ENCODE results near the gene IAH1. TPM values are rescaled to one million over a fixed set of nuclear protein-coding genes. Genes with fewer than 3 reads are reported as not detected.

IAH1 gene
- polyA plus RNA-seq, 3 donors: 39.4 to 98.2 (median 84.0) TPM

DNA sequence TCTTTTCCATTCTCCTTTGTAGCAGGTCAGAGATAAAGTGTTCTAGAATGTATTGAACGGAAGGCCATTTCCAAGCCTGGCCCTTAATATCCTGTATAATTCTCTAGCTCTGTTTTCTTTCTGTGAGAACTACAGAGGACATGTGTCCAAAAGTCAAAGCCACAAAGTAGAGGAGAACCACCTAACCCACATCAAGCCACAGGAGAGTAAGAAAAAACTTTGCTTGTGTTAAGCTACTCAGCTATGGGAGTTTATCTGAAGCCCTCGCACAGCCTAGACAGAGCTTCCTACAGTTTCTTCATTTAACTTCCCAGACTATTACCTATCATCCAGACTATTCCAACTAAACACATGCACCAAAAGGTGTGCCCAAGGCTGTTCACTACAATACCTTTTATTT, 59.3 kb downstream of the IAH1 start:
- H3K27ac ChIP-seq (ENCODE audit: low read depth in 1 of 2, low read length in 2 of 2): no peak overlapping the region

DNA sequence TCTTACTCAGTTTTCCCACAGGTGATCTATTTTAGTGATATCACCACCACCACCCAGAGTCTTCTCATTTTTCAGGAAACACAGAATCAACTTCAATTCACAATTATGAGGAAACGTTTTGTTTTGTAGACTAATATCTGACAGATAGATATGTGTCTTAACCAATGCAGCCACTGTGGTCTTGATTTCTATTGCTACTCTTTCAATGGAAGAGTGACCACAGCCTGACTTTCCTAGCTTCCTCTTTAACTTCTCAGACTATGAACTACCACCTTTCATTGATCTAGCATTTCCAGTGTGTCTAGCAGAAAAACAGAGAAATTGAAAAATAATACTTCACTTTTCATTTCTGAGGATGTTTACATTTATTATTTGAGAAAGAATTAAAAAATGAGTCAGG, 60.8 kb downstream of the IAH1 start:
- Mint-ChIP-seq H3K27me3 (ENCODE audit: low read depth in 3 of 3) (peaks cover 0 to 1% (median 1%) of the 10 kb centered on the region in 3 donors), H3K27ac (peak overlapping the region in 3 of 7 donors; percentile 12 to 37 (median 27)), H3K9me3 (no peaks in the 10 kb centered on the region), H3K36me3 (peaks cover 38 to 59% of the 10 kb centered on the region in 2 donors), H3K4me3 (no peak overlapping the region), H3K4me1 (peaks cover 36% of the 10 kb centered on the region)
- H3K9ac ChIP-seq (ENCODE audit: insufficient read depth, low read length, poor library complexity, severe bottlenecking): no peak overlapping the region
- peaks cover 53% of the 10 kb centered on the region for H4K20me1 ChIP-seq (ENCODE audit: insufficient read depth, low read length)
- no peak overlapping the region for H2AFZ ChIP-seq (ENCODE audit: insufficient read depth, low read depth, low read length, poor library complexity, severe bottlenecking)
- no CpG with 5 or more reads among the region's 1 CpG for WGBS (ENCODE audit: insufficient coverage)
- H3K79me2 ChIP-seq (ENCODE audit: insufficient read depth, low read length): peaks cover 66% of the 10 kb centered on the region
- H3K4me3 ChIP-seq (replicated peaks in 1 of 3; ENCODE audit: low read depth in 2 of 3, low read length in 3 of 3): no peak overlapping the region
- no peak for DNase-seq
- intact Hi-C loops (cut with micrococcal nuclease): no loop called here
- TF ChIP-seq, protein P1, sequence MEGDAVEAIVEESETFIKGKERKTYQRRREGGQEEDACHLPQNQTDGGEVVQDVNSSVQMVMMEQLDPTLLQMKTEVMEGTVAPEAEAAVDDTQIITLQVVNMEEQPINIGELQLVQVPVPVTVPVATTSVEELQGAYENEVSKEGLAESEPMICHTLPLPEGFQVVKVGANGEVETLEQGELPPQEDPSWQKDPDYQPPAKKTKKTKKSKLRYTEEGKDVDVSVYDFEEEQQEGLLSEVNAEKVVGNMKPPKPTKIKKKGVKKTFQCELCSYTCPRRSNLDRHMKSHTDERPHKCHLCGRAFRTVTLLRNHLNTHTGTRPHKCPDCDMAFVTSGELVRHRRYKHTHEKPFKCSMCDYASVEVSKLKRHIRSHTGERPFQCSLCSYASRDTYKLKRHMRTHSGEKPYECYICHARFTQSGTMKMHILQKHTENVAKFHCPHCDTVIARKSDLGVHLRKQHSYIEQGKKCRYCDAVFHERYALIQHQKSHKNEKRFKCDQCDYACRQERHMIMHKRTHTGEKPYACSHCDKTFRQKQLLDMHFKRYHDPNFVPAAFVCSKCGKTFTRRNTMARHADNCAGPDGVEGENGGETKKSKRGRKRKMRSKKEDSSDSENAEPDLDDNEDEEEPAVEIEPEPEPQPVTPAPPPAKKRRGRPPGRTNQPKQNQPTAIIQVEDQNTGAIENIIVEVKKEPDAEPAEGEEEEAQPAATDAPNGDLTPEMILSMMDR (IDR thresholded peaks at IDR 0.05): no peak
- H3K27ac ChIP-seq (ENCODE audit: low read depth in 1 of 2, low read length in 2 of 2): peak overlapping the region in 1 of 2 donors; percentile 47
- H3K4me2 ChIP-seq (replicated peaks; ENCODE audit: extremely low read depth, low read length, poor library complexity, severe bottlenecking): no peak overlapping the region
- H3K9me3 ChIP-seq (replicated peaks in 1 of 2; ENCODE audit: control insufficient read depth in 1 of 2, insufficient read depth in 1 of 2, low read length in 2 of 2): no peaks in the 10 kb centered on the region
- peaks cover 20 to 34% of the 10 kb centered on the region in 2 donors for H3K4me1 ChIP-seq (ENCODE audit: control insufficient read depth in 1 of 2, insufficient read depth in 2 of 2, low read length in 2 of 2)
- no peaks in the 10 kb centered on the region for H3K27me3 ChIP-seq (ENCODE audit: control insufficient read depth in 2 of 2, insufficient read depth in 2 of 2, low read length in 2 of 2)
- H3K36me3 ChIP-seq (replicated peaks in 1 of 2; ENCODE audit: control insufficient read depth in 1 of 2, insufficient read depth in 2 of 2, low read length in 2 of 2): peaks cover 22 to 57% of the 10 kb centered on the region in 2 donors

More for the DNA sequence above, 59.3 kb downstream of the IAH1 start:
- TF ChIP-seq, protein P1 (IDR thresholded peaks at IDR 0.05): no peak
- Histone ChIP-seq H3K4me2 (replicated peaks; ENCODE audit: extremely low read depth, low read length, poor library complexity, severe bottlenecking) (no peak overlapping the region), H3K9me3 (replicated peaks in 1 of 2; ENCODE audit: control insufficient read depth in 1 of 2, insufficient read depth in 1 of 2, low read length in 2 of 2) (no peaks in the 10 kb centered on the region), H3K4me3 (replicated peaks in 1 of 3; ENCODE audit: low read depth in 2 of 3, low read length in 3 of 3) (no peak overlapping the region), H4K20me1 (ENCODE audit: insufficient read depth, low read length) (peaks cover 68% of the 10 kb centered on the region), H3K79me2 (ENCODE audit: insufficient read depth, low read length) (peaks cover 57% of the 10 kb centered on the region), H3K9ac (ENCODE audit: insufficient read depth, low read length, poor library complexity, severe bottlenecking) (no peak overlapping the region), H3K36me3 (replicated peaks in 1 of 2; ENCODE audit: control insufficient read depth in 1 of 2, insufficient read depth in 2 of 2, low read length in 2 of 2) (peaks cover 30 to 73% of the 10 kb centered on the region in 2 donors), H3K4me1 (ENCODE audit: control insufficient read depth in 1 of 2, insufficient read depth in 2 of 2, low read length in 2 of 2) (peaks cover 7 to 19% of the 10 kb centered on the region in 2 donors), H3K27me3 (ENCODE audit: control insufficient read depth in 2 of 2, insufficient read depth in 2 of 2, low read length in 2 of 2) (no peaks in the 10 kb centered on the region), H2AFZ (ENCODE audit: insufficient read depth, low read depth, low read length, poor library complexity, severe bottlenecking) (no peak overlapping the region)
- no CpG with 5 or more reads among the region's 2 CpGs for WGBS (ENCODE audit: insufficient coverage)
- no peaks in the 10 kb centered on the region for H3K9me3 Mint-ChIP-seq
- intact Hi-C loops (cut with micrococcal nuclease): no loop called here
- DNase-seq: no peak
- H3K4me1 Mint-ChIP-seq: peaks cover 24% of the 10 kb centered on the region
- peaks cover 45 to 72% of the 10 kb centered on the region in 2 donors for H3K36me3 Mint-ChIP-seq
- H3K27me3 Mint-ChIP-seq (ENCODE audit: low read depth in 3 of 3): peaks cover 0 to 1% (median 1%) of the 10 kb centered on the region in 3 donors
- peak overlapping the region in 3 of 7 donors; percentile 20 to 75 (median 61) for H3K27ac Mint-ChIP-seq
- no peak overlapping the region for H3K4me3 Mint-ChIP-seq
